Right cardiac atrium (tissue), 5 donors: ENCODE results near the gene SYNE1. TPM values are rescaled to one million over a fixed set of nuclear protein-coding genes. Genes with fewer than 3 reads are reported as not detected.

ENCODE experiments used
- ATAC-seq, 2 donors: fragments of 200-7000 bp; cut with Tn5 transposase; one replicate each; pipeline versions ENCODE4 v1.8.0 to v1.9.1; 2020; ENCODE audit warnings: moderate library complexity in 2 of 2, mild to moderate bottlenecking in 1 of 2
- DNase-seq, 3 donors: peaks; one replicate each; pipeline ENCODE4 v3.0.0-alpha.2; 2020
- H3K27ac ChIP-seq: one replicate; pipeline ENCODE4 v1.5.1; 2013; ENCODE audit warnings: mild to moderate bottlenecking, low read length, control low read depth, moderate library complexity
- H3K27me3 ChIP-seq: one replicate; pipeline ENCODE4 v1.6.1; 2013; ENCODE audit not compliant: control insufficient read depth, insufficient read depth
- H3K4me1 ChIP-seq: one replicate; pipeline ENCODE4 v1.6.1; 2013; ENCODE audit warnings: low read length; ENCODE audit not compliant: control insufficient read depth, insufficient read depth
- H3K4me3 ChIP-seq: one replicate; pipeline ENCODE4 v1.5.1; 2013; ENCODE audit warnings: low read length, control low read depth
- H3K9me3 ChIP-seq: one replicate; pipeline ENCODE4 v1.6.1; 2013; ENCODE audit warnings: low read length; ENCODE audit not compliant: control insufficient read depth
- WGBS: extraction: QIAGEN DNeasy Blood & Tissue Kit; methylation state at CpG from one replicate; pipeline ENCODE4 v1.1.7; 2013; 5-methylcytosine and 5-hydroxymethylcytosine counted together
- intact Hi-C, 4 donors: fragments of 100-400 bp; cut with DNase I; formaldehyde crosslinking; loops; one replicate each; pipeline versions ENCODE4 v1.11.0 to v1.14.0; 2022 to 2023
- polyA plus RNA-seq: library from polyadenylated mRNA; stranded (reverse); fragments of 200-250 nt; gene quantifications from one replicate; pipeline ENCODE4 v1.2.3, GENCODE V29; 2013
- total RNA-seq, 4 donors: library from RNA; stranded (reverse); fragmentation: NEBNext Ultra II Directional; extraction: Animal tissue kit (Norgen Biotek cat#: 25700); gene quantifications; one replicate each; pipeline ENCODE4 v1.2.1, GENCODE V29; 2021
- donor health status: healthy with polysubstance abuse.
- donor health status: DM: no; HTN: yes; CAD: no.
- donor health status: DM: no; HTN: no; CAD: no.
- donor health status: DM: no; HTN: yes; CAD: no; lungs with severe emphysema.
- donor health status: DM: yes; HTN: yes; CAD: no.

Gene SYNE1
- total and polyA plus RNA-seq, 5 donors = 71.7 to 162 (median 116) TPM

- H3K27ac ChIP-seq = peak overlapping the region; percentile 78
- no peaks in the 10 kb centered on the region for H3K9me3 ChIP-seq
- WGBS = 22% methylated on average over 9 of the region's 9 CpGs
These were observed 507.4 kb downstream of the SYNE1 start for GRCh38 chr6:152129691-152130151.

GRCh38 chr6:152127432-152128165, 509.6 kb downstream of the SYNE1 start:
- ATAC-seq (no peak), DNase-seq (no peak)
- Histone ChIP-seq H3K27me3 (no peaks in the 10 kb centered on the region), H3K4me1 (no peaks in the 10 kb centered on the region), H3K27ac (no peak overlapping the region), H3K4me3 (no peak overlapping the region), H3K9me3 (no peaks in the 10 kb centered on the region)
- WGBS = 75% methylated on average over 8 of the region's 8 CpGs
- intact Hi-C loops = loop anchor here in 3 of 4 donors (10.0 kb wide), 2 partner anchors 363 to 443 kb away; no protein-coding TSS in a partner anchor

More at GRCh38 chr6:152129691-152130151, 507.4 kb downstream of the SYNE1 start:
- Histone ChIP-seq H3K4me1 (no peaks in the 10 kb centered on the region), H3K4me3 (peak overlapping the region; percentile 9), H3K27me3 (no peaks in the 10 kb centered on the region)
- peak; percentile 85 to 90 for ATAC-seq
- intact Hi-C loops = loop anchor here in 3 of 4 donors (10.0 kb wide), 2 partner anchors 365 to 445 kb away; no protein-coding TSS in a partner anchor
- DNase-seq = peak; percentile 26 to 67 (median 64)

GRCh38 chr6:152124429-152125074, 512.6 kb downstream of the SYNE1 start:
- DNase-seq (no peak), ATAC-seq (peak in 1 of 2 donors; percentile 48)
- no peaks in the 10 kb centered on the region for H3K9me3 ChIP-seq
- 52% methylated on average over 3 of the region's 3 CpGs for WGBS
- no peak overlapping the region for H3K27ac ChIP-seq
- intact Hi-C loops = loop anchor here (5.0 to 10.0 kb wide), 4 partner anchors 357 to 440 kb away; no protein-coding TSS in a partner anchor
- H3K4me3 ChIP-seq = no peak overlapping the region
- peaks cover 4% of the 10 kb centered on the region for H3K4me1 ChIP-seq
- no peaks in the 10 kb centered on the region for H3K27me3 ChIP-seq

- 83% methylated on average over 3 of the region's 3 CpGs for WGBS
- intact Hi-C loops = loop anchor here (5.0 to 10.0 kb wide), 4 partner anchors 356 to 438 kb away; no protein-coding TSS in a partner anchor
These were observed 514.1 kb downstream of the SYNE1 start for GRCh38 chr6:152123076-152123475.

GRCh38 chr6:152122434-152122833, 514.7 kb downstream of the SYNE1 start:
- 88% methylated on average over 12 of the region's 12 CpGs for WGBS
- ATAC-seq (no peak), DNase-seq (no peak)
- Histone ChIP-seq H3K4me1 (peaks cover 4% of the 10 kb centered on the region), H3K4me3 (no peak overlapping the region), H3K27me3 (no peaks in the 10 kb centered on the region), H3K9me3 (no peaks in the 10 kb centered on the region), H3K27ac (no peak overlapping the region)
- intact Hi-C loops = loop anchor here (5.0 to 10.0 kb wide), 4 partner anchors 355 to 438 kb away; no protein-coding TSS in a partner anchor

More at GRCh38 chr6:152123076-152123475, 514.1 kb downstream of the SYNE1 start:
- H3K4me3 ChIP-seq = no peak overlapping the region
- DNase-seq (no peak), ATAC-seq (no peak)
- H3K27ac ChIP-seq = no peak overlapping the region
- peaks cover 4% of the 10 kb centered on the region for H3K4me1 ChIP-seq
- no peaks in the 10 kb centered on the region for H3K27me3 ChIP-seq
- H3K9me3 ChIP-seq = no peaks in the 10 kb centered on the region

- Histone ChIP-seq H3K27ac (no peak overlapping the region), H3K4me1 (peaks cover 6% of the 10 kb centered on the region), H3K4me3 (no peak overlapping the region), H3K9me3 (no peaks in the 10 kb centered on the region), H3K27me3 (no peaks in the 10 kb centered on the region)
- intact Hi-C loops = loop anchor here (5.0 to 10.0 kb wide), 4 partner anchors 355 to 437 kb away; no protein-coding TSS in a partner anchor
- peak; percentile 35 to 63 for ATAC-seq
- peak in 2 of 3 donors; percentile 52 to 87 for DNase-seq
- 34% methylated on average over 3 of the region's 3 CpGs for WGBS
These were observed 515.3 kb downstream of the SYNE1 start for GRCh38 chr6:152121910-152122309.

GRCh38 chr6:152119831-152120230, 517.3 kb downstream of the SYNE1 start:
- 78% methylated on average over 7 of the region's 7 CpGs for WGBS
- no peak overlapping the region for H3K4me3 ChIP-seq
- intact Hi-C loops = loop anchor here (5.0 to 10.0 kb wide), 4 partner anchors 353 to 435 kb away; no protein-coding TSS in a partner anchor
- ATAC-seq = no peak
- H3K4me1 ChIP-seq = peaks cover 7% of the 10 kb centered on the region
- no peaks in the 10 kb centered on the region for H3K9me3 ChIP-seq
- no peak for DNase-seq
- H3K27ac ChIP-seq = no peak overlapping the region
- no peaks in the 10 kb centered on the region for H3K27me3 ChIP-seq

- peaks cover 7% of the 10 kb centered on the region for H3K4me1 ChIP-seq
- no peaks in the 10 kb centered on the region for H3K27me3 ChIP-seq
- 91% methylated on average over 5 of the region's 5 CpGs for WGBS
- intact Hi-C loops = no loop called here
- no peaks in the 10 kb centered on the region for H3K9me3 ChIP-seq
- H3K4me3 ChIP-seq = no peak overlapping the region
- ATAC-seq = no peak
- DNase-seq = no peak
- no peak overlapping the region for H3K27ac ChIP-seq
These were observed 518.5 kb downstream of the SYNE1 start for GRCh38 chr6:152118678-152119077.

GRCh38 chr6:152118224-152118623, 518.9 kb downstream of the SYNE1 start:
- Histone ChIP-seq H3K27ac (no peak overlapping the region), H3K4me1 (peaks cover 7% of the 10 kb centered on the region), H3K4me3 (no peak overlapping the region), H3K27me3 (no peaks in the 10 kb centered on the region), H3K9me3 (no peaks in the 10 kb centered on the region)
- ATAC-seq = no peak
- no peak for DNase-seq
- intact Hi-C loops = no loop called here
- 91% methylated on average over 3 of the region's 3 CpGs for WGBS

GRCh38 chr6:152117156-152118133, 519.7 kb downstream of the SYNE1 start:
- Histone ChIP-seq H3K27me3 (no peaks in the 10 kb centered on the region), H3K9me3 (no peaks in the 10 kb centered on the region), H3K4me1 (peaks cover 9% of the 10 kb centered on the region), H3K4me3 (no peak overlapping the region), H3K27ac (no peak overlapping the region)
- 63% methylated on average over 9 of the region's 9 CpGs for WGBS
- intact Hi-C loops = no loop called here
- no peak for ATAC-seq
- no peak for DNase-seq
